ENCODE measurements around the gene ZCCHC17. TPM values are rescaled to one million over a fixed set of nuclear protein-coding genes. Genes with fewer than 3 reads are reported as not detected.

ZCCHC17 gene
- total and polyA plus RNA-seq, 3 donors from 2014 or later = 61.1 to 105 (median 75.0) TPM

DNA sequence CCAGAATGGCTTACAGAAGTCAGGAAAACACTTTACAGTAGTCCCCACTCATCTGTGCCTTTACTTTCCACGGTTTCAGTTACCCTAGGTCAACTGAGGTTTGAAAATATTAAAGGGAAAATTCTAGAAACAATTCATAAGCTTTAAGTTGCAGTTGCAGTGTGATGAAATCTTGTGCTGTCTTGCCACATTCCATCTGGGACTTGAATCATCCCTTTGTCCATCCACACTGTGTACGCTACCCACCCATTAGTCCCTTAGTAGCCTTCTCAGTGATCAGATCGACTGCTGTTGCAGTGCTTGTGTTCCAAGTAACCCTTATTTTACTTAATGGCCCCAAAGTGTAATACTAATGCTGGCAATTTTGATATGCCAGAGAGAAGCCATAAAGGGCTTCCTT is 30.5 kb downstream of the ZCCHC17 start:
- H3K4me3 ChIP-seq = no peak overlapping the region

DNA sequence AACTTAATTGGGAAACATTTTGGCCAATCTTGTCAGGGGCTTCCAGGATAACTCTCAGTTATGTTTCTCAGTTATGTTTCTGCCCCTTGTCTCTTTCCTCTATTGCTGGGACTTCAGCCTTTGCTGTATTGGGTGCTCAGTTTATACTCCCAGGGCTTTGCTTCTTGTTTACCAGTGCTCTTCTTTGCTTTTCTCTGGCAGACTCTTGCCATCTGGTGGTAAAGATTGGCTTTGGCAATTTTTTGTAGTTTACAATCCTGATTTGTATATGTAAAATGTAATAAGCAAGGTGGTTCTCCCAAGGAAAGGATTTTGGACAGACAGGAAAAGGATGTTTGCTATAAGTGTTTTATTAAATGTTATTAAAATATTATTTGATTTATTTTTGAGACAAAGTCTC is 38.2 kb downstream of the ZCCHC17 start:
- H3K4me3 ChIP-seq = no peak overlapping the region
- intact Hi-C loops (cut with DNase I; ENCODE audit: low total_unique reads) = no loop called here
- H3K9me3 ChIP-seq = no peaks in the 10 kb centered on the region
- no peak overlapping the region for H3K27ac ChIP-seq
- DNase-seq = no peak
- H3K36me3 ChIP-seq (ENCODE audit: low read depth, missing control alignments) = no peaks in the 10 kb centered on the region
- H3K4me1 ChIP-seq = no peaks in the 10 kb centered on the region
- TF ChIP-seq, protein P1, sequence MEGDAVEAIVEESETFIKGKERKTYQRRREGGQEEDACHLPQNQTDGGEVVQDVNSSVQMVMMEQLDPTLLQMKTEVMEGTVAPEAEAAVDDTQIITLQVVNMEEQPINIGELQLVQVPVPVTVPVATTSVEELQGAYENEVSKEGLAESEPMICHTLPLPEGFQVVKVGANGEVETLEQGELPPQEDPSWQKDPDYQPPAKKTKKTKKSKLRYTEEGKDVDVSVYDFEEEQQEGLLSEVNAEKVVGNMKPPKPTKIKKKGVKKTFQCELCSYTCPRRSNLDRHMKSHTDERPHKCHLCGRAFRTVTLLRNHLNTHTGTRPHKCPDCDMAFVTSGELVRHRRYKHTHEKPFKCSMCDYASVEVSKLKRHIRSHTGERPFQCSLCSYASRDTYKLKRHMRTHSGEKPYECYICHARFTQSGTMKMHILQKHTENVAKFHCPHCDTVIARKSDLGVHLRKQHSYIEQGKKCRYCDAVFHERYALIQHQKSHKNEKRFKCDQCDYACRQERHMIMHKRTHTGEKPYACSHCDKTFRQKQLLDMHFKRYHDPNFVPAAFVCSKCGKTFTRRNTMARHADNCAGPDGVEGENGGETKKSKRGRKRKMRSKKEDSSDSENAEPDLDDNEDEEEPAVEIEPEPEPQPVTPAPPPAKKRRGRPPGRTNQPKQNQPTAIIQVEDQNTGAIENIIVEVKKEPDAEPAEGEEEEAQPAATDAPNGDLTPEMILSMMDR (IDR thresholded peaks at IDR 0.05) = peak in 2 of 3 experiments; percentile 27 to 38
- TF ChIP-seq POLR2A (IDR thresholded peaks at IDR 0.05) = no peak
- no peaks in the 10 kb centered on the region for H3K27me3 ChIP-seq

More for the DNA sequence above, 30.5 kb downstream of the ZCCHC17 start:
- 86 to 89% methylated on average over 3 of the region's 3 CpGs for WGBS, 2 donors
- TF ChIP-seq, protein P1 (IDR thresholded peaks at IDR 0.05) = no peak
- intact Hi-C loops (cut with DNase I; ENCODE audit: low total_unique reads) = no loop called here
- no peak for DNase-seq
- Histone ChIP-seq H3K27ac (no peak overlapping the region), H3K4me1 (no peaks in the 10 kb centered on the region), H3K9me3 (no peaks in the 10 kb centered on the region), H3K36me3 (ENCODE audit: low read depth, missing control alignments) (no peaks in the 10 kb centered on the region), H3K27me3 (no peaks in the 10 kb centered on the region)

DNA sequence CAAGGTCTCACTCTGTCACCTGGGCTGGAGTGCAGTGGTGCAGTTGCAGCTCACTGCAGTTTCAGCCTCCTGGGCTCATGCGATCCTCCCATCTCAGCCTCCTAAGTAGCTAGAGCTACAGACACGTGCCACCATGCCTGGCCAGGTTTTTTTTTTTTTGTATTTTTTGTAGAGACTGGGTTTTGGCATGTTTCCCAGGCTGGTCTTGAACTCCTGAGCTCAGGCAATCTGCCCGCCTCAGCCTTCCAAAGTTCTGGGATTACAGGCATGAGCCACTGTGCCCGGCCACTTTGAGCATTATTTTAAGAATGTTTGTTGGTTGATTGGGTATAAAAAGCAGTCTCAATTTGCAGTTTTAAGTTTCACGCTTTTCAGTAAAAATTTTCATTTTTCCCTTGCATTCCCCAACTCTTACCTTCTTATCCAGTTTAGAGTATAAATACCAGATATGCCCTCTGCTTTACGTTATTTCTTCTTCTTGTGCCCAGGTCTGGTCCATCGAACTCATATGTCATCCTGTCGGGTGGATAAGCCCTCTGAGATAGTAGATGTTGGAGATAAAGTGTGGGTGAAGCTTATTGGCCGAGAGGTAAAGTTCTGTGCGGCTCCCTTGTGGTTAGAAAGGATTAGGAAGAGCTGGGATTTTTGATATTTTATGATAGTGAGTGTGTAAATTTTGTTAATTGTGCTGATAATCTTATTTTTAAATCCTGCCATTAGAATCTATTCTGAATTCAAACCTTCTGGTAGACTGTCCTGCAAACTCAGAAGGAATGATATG is 40.0 kb downstream of the ZCCHC17 start:
- Histone ChIP-seq H3K27ac (no peak overlapping the region), H3K4me1 (no peaks in the 10 kb centered on the region), H3K27me3 (no peaks in the 10 kb centered on the region), H3K9me3 (no peaks in the 10 kb centered on the region), H3K36me3 (ENCODE audit: low read depth, missing control alignments) (no peaks in the 10 kb centered on the region), H3K4me3 (no peak overlapping the region)
- intact Hi-C loops (cut with DNase I; ENCODE audit: low total_unique reads) = no loop called here
- TF ChIP-seq, protein P1 (IDR thresholded peaks at IDR 0.05) = no peak
- TF ChIP-seq POLR2A (IDR thresholded peaks at IDR 0.05) = no peak
- WGBS, 2 donors = 82% methylated on average over 10 of the region's 10 CpGs
- DNase-seq = peak; percentile 20

DNA sequence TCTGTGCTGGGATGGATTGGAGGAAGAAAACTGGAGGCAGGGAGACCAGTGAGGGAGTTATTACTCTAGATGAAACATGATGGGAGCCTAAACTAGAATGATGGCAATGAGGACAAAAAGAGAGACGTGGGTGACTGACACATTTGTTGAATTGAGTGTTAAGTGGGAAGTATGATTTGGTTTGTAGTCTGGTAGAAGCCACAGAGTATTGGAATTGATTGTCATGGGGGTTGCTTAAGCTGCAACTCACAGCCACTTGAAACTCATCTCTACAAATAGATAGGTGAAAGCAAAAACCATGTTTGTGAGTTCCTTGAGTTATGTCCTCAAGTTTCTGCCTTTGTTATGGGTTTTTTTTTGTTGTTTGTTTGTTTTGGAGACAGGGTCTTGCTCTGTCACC is 47.7 kb downstream of the ZCCHC17 start:
- no peaks in the 10 kb centered on the region for H3K4me1 ChIP-seq
- H3K36me3 ChIP-seq (ENCODE audit: low read depth, missing control alignments) = no peaks in the 10 kb centered on the region
- no peak overlapping the region for H3K4me3 ChIP-seq

More for the DNA sequence above, 47.7 kb downstream of the ZCCHC17 start:
- H3K27me3 ChIP-seq = no peaks in the 10 kb centered on the region
- H3K27ac ChIP-seq = no peak overlapping the region
- 44 to 53% methylated on average over 1 of the region's 1 CpG for WGBS, 2 donors
- TF ChIP-seq, protein P1 (IDR thresholded peaks at IDR 0.05) = no peak
- TF ChIP-seq POLR2A (IDR thresholded peaks at IDR 0.05) = no peak
- H3K9me3 ChIP-seq = no peaks in the 10 kb centered on the region
- intact Hi-C loops (cut with DNase I; ENCODE audit: low total_unique reads) = no loop called here
- DNase-seq = no peak

Data from testis (tissue), 3 donors.